AG04450 (cell line): Measurements from ENCODE around the gene AUTS2. TPM values are rescaled to one million over a fixed set of nuclear protein-coding genes. Genes with fewer than 3 reads are reported as not detected.

Experiments
- CTCF ChIA-PET: fragments of 300-600, 350-600 bp; formaldehyde crosslinking; extraction: SDS; loops from one replicate; lab custom pipeline; 2022; ENCODE audit warnings: antibody characterized with exemption, inconsistent platforms; lab: Charles Lee
- POLR2A ChIA-PET: fragments of 350-600 bp; formaldehyde crosslinking; extraction: SDS; loops from one replicate; lab custom pipeline; 2021; ENCODE audit warnings: antibody characterized with exemption, inconsistent platforms; lab: Yijun Ruan, JAX
- DNase-seq: peaks from one replicate; pipeline ENCODE4 v3.0.0-alpha.2; 2011; ENCODE audit warnings: low read depth, low spot score
- H3K27ac ChIP-seq: one replicate; pipeline ENCODE4 v1.5.1; 2012; ENCODE audit warnings: low read depth, low read length, control low read depth
- H3K27me3 ChIP-seq: one replicate; pipeline ENCODE4 v1.6.0; 2012; ENCODE audit warnings: low read length; ENCODE audit not compliant: control insufficient read depth, insufficient read depth
- H3K4me3 ChIP-seq: 2 replicates; pipeline ENCODE4 v1.5.1; 2011; ENCODE audit warnings: mild to moderate bottlenecking, low read depth, low read length, control low read depth
- H3K9me3 ChIP-seq: 2 replicates; pipeline ENCODE4 v1.5.1; 2012; ENCODE audit warnings: low read length; ENCODE audit not compliant: control insufficient read depth, insufficient read depth
- CTCF ChIP-seq: IDR thresholded peaks from 2 replicates; pipeline ENCODE4 v1.5.1; 2011; ENCODE audit warnings: low read depth, low read length, control low read depth, inconsistent platforms
- polyA plus RNA-seq: library from polyadenylated mRNA; depleted of rRNA; stranded (reverse); fragments of >200 nt; gene quantifications from 2 replicates; pipeline ENCODE4 v1.2.3, GENCODE V29; 2011

AUTS2 gene
- polyA plus RNA-seq, 1 experiment, result 1.5 TPM

- no peak overlapping the region for H3K4me3 ChIP-seq
- no peaks in the 10 kb centered on the region for H3K27me3 ChIP-seq
- ChIA-PET POLR2A (no interaction called here), CTCF (no interaction called here)
- TF ChIP-seq CTCF, result no peak
- no peaks in the 10 kb centered on the region for H3K9me3 ChIP-seq
- no peak overlapping the region for H3K27ac ChIP-seq
- DNase-seq, result no peak
Observed at GRCh38 chr7:70457883-70458680, 859.8 kb downstream of the AUTS2 start.

- POLR2A ChIA-PET, result no interaction called here
- Histone ChIP-seq H3K9me3 (no peaks in the 10 kb centered on the region), H3K4me3 (no peak overlapping the region), H3K27me3 (no peaks in the 10 kb centered on the region), H3K27ac (no peak overlapping the region)
- no peak for DNase-seq
- CTCF ChIA-PET, result no interaction called here
- no peak for TF ChIP-seq CTCF
Observed at GRCh38 chr7:70458745-70459144, 860.5 kb downstream of the AUTS2 start.

GRCh38 chr7:70459546-70459945, 861.3 kb downstream of the AUTS2 start:
- Histone ChIP-seq H3K4me3 (no peak overlapping the region), H3K27ac (no peak overlapping the region), H3K9me3 (no peaks in the 10 kb centered on the region), H3K27me3 (no peaks in the 10 kb centered on the region)
- DNase-seq, result no peak
- POLR2A ChIA-PET, result no interaction called here
- CTCF ChIA-PET, result no interaction called here
- no peak for TF ChIP-seq CTCF

GRCh38 chr7:70460071-70460470, 861.8 kb downstream of the AUTS2 start:
- no peak for DNase-seq
- Histone ChIP-seq H3K4me3 (no peak overlapping the region), H3K27me3 (no peaks in the 10 kb centered on the region), H3K9me3 (no peaks in the 10 kb centered on the region), H3K27ac (no peak overlapping the region)
- CTCF ChIA-PET, result no interaction called here
- POLR2A ChIA-PET, result no interaction called here
- TF ChIP-seq CTCF, result no peak

- POLR2A ChIA-PET, result no interaction called here
Observed at GRCh38 chr7:70460562-70460961, 862.3 kb downstream of the AUTS2 start.

More at GRCh38 chr7:70460562-70460961, 862.3 kb downstream of the AUTS2 start:
- no peak for TF ChIP-seq CTCF
- no peak overlapping the region for H3K27ac ChIP-seq
- H3K4me3 ChIP-seq, result no peak overlapping the region
- H3K9me3 ChIP-seq, result no peaks in the 10 kb centered on the region
- no peak for DNase-seq
- no peaks in the 10 kb centered on the region for H3K27me3 ChIP-seq
- CTCF ChIA-PET, result no interaction called here
